GM12878 (cell line): ENCODE data around the gene KRTAP6-3. TPM values are rescaled to one million over a fixed set of nuclear protein-coding genes. Genes with fewer than 3 reads are reported as not detected.

Experiments
- ATAC-seq: fragments of 200-7000 bp; cut with Tn5 transposase; 3 replicates; pipeline ENCODE4 v1.9.1; 2020; ENCODE audit warnings: mild to moderate bottlenecking, moderate library complexity
- BruUV-seq: library from RNA; stranded (reverse); fragments of 400-500 nt; replicated peaks from 2 replicates; lab custom pipeline; 2021; lab: Mats Ljungman, UMichigan
- CTCF ChIA-PET: fragments of 300-600 bp; sonication (Branson Sonifier 250); formaldehyde crosslinking; extraction: SDS; loops from one replicate; lab custom pipeline; 2021; ENCODE audit warnings: inconsistent platforms; lab: Yijun Ruan, JAX
- POLR2A ChIA-PET: fragments of 350-600 bp; formaldehyde crosslinking; extraction: SDS; loops from one replicate; lab custom pipeline; 2021; ENCODE audit warnings: inconsistent platforms; lab: Charles Lee
- RAD21 ChIA-PET: fragments of 300-600 bp; sonication (Branson Sonifier 250); formaldehyde crosslinking; loops from one replicate; lab custom pipeline; 2023; ENCODE audit warnings: antibody characterized with exemption; ENCODE audit not compliant: unreplicated experiment; lab: Charles Lee
- SMC1A ChIA-PET: fragments of 300-600 bp; sonication (Branson Sonifier 250); formaldehyde crosslinking; loops from one replicate; lab custom pipeline; 2023; ENCODE audit not compliant: unreplicated experiment, uncharacterized antibody; lab: Charles Lee
- DNase-seq: peaks from one replicate; pipeline ENCODE4 v3.0.0-alpha.2; 2011; ENCODE audit warnings: low read depth, low spot score
- FAIRE-seq: peaks from 3 replicates; lab custom pipeline; 2011; peaks lifted over from hg19 to GRCh38; lab: Jason Lieb, UNC
- H2AFZ ChIP-seq: 2 replicates; pipeline ENCODE4 v1.6.0; 2011; ENCODE audit warnings: low read depth, low read length, control low read depth; ENCODE audit not compliant: control insufficient read depth
- H3K27ac ChIP-seq: 2 replicates; pipeline ENCODE4 v1.5.1; 2011; ENCODE audit warnings: control low read depth; ENCODE audit not compliant: control insufficient read depth, insufficient read depth
- H3K27me3 ChIP-seq, 2 experiments: replicated peaks in 1 of 2; 2 replicates each; pipeline versions ENCODE4 v1.6.0 to v1.6.1; 2011; ENCODE audit warnings: low read length in 1 of 2; ENCODE audit not compliant: control insufficient read depth in 2 of 2, insufficient read depth in 2 of 2
- H3K36me3 ChIP-seq, 2 experiments: 2 replicates each; pipeline ENCODE4 v1.5.1; 2011; ENCODE audit warnings: low read length in 1 of 2; ENCODE audit not compliant: control insufficient read depth in 2 of 2, insufficient read depth in 2 of 2
- H3K4me1 ChIP-seq: 2 replicates; pipeline ENCODE4 v1.6.1; 2011; ENCODE audit warnings: mild to moderate bottlenecking, low read length, moderate library complexity, mixed read lengths; ENCODE audit not compliant: control insufficient read depth, insufficient read depth
- H3K4me2 ChIP-seq: 2 replicates; pipeline ENCODE4 v1.6.0; 2011; ENCODE audit warnings: control low read depth; ENCODE audit not compliant: control insufficient read depth, insufficient read depth
- H3K4me3 ChIP-seq: fragments of 200-600 bp; sonication (generic); 2 replicates; pipeline ENCODE4 v1.5.1; 2016
- H3K79me2 ChIP-seq: 2 replicates; pipeline ENCODE4 v1.6.0; 2011; ENCODE audit warnings: low read length; ENCODE audit not compliant: control insufficient read depth, insufficient read depth
- H3K9ac ChIP-seq: 2 replicates; pipeline ENCODE4 v1.8.0; 2011; ENCODE audit warnings: low read length, control low read depth, mixed read lengths; ENCODE audit not compliant: control insufficient read depth, insufficient read depth
- H3K9me3 ChIP-seq: replicated peaks from 3 replicates; pipeline ENCODE4 v1.5.1; 2011; ENCODE audit warnings: mild to moderate bottlenecking, low read length; ENCODE audit not compliant: control insufficient read depth, insufficient read depth
- H4K20me1 ChIP-seq: 2 replicates; pipeline ENCODE4 v1.6.0; 2011; ENCODE audit not compliant: control insufficient read depth, insufficient read depth
- DPF2 ChIP-seq: fragments of 450-650 bp; IDR thresholded peaks from 2 replicates; pipeline ENCODE4 v1.6.1; 2017; ENCODE audit warnings: mild to moderate bottlenecking
- ETV6 ChIP-seq, 2 experiments: fragments of 450-650 bp in 1 of 2; IDR thresholded peaks in 1 of 2; conservative IDR thresholded peaks in 1 of 2; 2 replicates each; pipeline ENCODE4 v1.6.1; 2014; ENCODE audit warnings: antibody characterized with exemption in 1 of 2, borderline replicate concordance in 1 of 2, low read depth in 1 of 2, mild to moderate bottlenecking in 1 of 2, moderate library complexity in 1 of 2
- FOS ChIP-seq: IDR thresholded peaks from 3 replicates; pipeline ENCODE4 v1.6.1; 2011; ENCODE audit warnings: borderline replicate concordance; ENCODE audit not compliant: insufficient read length; ENCODE audit errors: extremely low read depth
- HDAC2 ChIP-seq: fragments of 200-600 bp; sonication (generic); IDR thresholded peaks from 2 replicates; pipeline ENCODE4 v1.6.1; 2017
- ZNF592 ChIP-seq: fragments of 450-650 bp; IDR thresholded peaks from 2 replicates; pipeline ENCODE4 v1.6.1; 2017; ENCODE audit warnings: mild to moderate bottlenecking, moderate library complexity
- WGBS: methylation state at CpG from one replicate; pipeline ENCODE4 v1.1.6; 2016; ENCODE audit warnings: low lambda C conversion rate; ENCODE audit not compliant: insufficient replicate concordance, insufficient coverage; ENCODE audit errors: missing lambda C conversion rate; 5-methylcytosine and 5-hydroxymethylcytosine counted together
- in situ Hi-C: fragments of 300-500 bp; cut with MboI; formaldehyde crosslinking; loops from 9 replicates; pipeline ENCODE4 v1.14.3; 2018; ENCODE audit warnings: mixed read lengths
- intact Hi-C: fragments of 100-400 bp; cut with micrococcal nuclease; formaldehyde crosslinking; loops from one replicate; pipeline ENCODE4 v1.14.2; 2022; ENCODE audit not compliant: unreplicated experiment
- polyA plus RNA-seq, 11 experiments: library from polyadenylated mRNA; depleted of rRNA in 4 of 11; unstranded in 6 of 11; stranded (reverse) in 5 of 11; fragments of >200 nt; fragmentation: Nextera tagmentation in 4 of 11; fragmentation: Illumina TruSeq in 1 of 11; extraction: Ambion mirVana in 4 of 11; extraction: Trizol in 1 of 11; gene quantifications; 1 replicate in 1 of 11; 2 replicates in 10 of 11; pipeline versions ENCODE4 v1.2.1 to v1.2.3, GENCODE V29; 2011 to 2016; ENCODE audit warnings: inconsistent platforms in 2 of 11, missing spikeins in 2 of 11, low read depth in 1 of 11
- total RNA-seq, 4 experiments: library from RNA; depleted of rRNA in 3 of 4; stranded (reverse); fragments of >200 nt in 3 of 4; fragmentation: Illumina TruSeq in 1 of 4; extraction: Trizol in 1 of 4; gene quantifications; 2 replicates each; pipeline versions ENCODE4 v1.2.1 to v1.2.3, GENCODE V29; 2013 to 2021
- TF ChIP-seq, protein P1 (sequence below): fragments of 450-650 bp; IDR thresholded peaks from 2 replicates; pipeline ENCODE4 v1.6.1; 2014; ENCODE audit warnings: mild to moderate bottlenecking
- TF ChIP-seq, protein P2 (sequence below): IDR thresholded peaks from 2 replicates; pipeline ENCODE4 v1.6.1; 2012; ENCODE audit warnings: mild to moderate bottlenecking, low read depth, low read length
- TF ChIP-seq, protein P3 (sequence below): fragments of 450-650 bp; formaldehyde crosslinking; IDR thresholded peaks from 2 replicates; pipeline ENCODE4 v1.5.0; 2022; ENCODE audit warnings: mild to moderate bottlenecking, missing genetic modification characterization

KRTAP6-3 gene
- total and polyA plus RNA-seq, 10 of the 15 experiments (the other 5 are each of a cell fraction or from before 2014, with no cell fraction given) = not detected

DNA sequence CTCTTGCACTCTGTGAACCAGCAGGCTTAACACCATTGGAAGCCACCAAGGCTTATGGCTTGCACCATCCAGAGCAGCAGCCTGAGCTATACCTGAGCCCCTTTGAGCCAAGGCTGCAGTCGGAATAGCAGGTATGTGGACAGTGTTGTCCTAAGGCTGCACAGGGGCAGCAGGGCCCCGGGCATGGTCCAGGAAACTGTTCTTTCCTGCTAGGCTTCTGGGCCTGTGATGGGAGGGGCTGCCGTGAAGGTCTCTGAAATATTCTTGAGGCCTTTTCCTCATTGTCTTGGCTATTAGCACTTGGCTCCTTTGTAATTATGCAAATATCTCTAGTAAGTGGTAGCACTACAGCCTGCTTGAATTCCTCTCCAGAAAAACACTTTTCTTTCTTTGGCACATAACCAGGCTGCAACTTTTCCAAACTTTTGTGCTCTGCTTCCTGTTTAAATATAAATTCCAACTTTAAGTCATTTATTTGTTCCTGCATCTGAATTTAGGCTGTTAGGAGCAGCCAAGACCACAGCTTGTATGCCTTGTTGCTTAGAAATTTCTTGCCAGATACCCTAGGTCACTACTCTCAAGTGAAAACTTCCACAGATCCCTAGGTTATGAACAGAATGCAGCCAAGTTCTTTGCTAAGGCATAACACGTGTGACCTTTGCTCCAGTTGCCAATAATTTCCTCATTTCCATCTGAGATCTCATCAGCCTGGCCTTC, 33.4 kb downstream of the KRTAP6-3 start:
- TF ChIP-seq FOS (no peak), ETV6 (conservative IDR thresholded peaks at IDR 0.05 in 1 of 2, IDR thresholded peaks at IDR 0.05 in 1 of 2; ENCODE audit: borderline replicate concordance in 1 of 2, low read depth in 1 of 2) (no peak), ZNF592 (no peak), DPF2 (no peak), HDAC2 (no peak)
- TF ChIP-seq, protein P1, sequence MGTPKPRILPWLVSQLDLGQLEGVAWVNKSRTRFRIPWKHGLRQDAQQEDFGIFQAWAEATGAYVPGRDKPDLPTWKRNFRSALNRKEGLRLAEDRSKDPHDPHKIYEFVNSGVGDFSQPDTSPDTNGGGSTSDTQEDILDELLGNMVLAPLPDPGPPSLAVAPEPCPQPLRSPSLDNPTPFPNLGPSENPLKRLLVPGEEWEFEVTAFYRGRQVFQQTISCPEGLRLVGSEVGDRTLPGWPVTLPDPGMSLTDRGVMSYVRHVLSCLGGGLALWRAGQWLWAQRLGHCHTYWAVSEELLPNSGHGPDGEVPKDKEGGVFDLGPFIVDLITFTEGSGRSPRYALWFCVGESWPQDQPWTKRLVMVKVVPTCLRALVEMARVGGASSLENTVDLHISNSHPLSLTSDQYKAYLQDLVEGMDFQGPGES = no peak
- TF ChIP-seq, protein P2, sequence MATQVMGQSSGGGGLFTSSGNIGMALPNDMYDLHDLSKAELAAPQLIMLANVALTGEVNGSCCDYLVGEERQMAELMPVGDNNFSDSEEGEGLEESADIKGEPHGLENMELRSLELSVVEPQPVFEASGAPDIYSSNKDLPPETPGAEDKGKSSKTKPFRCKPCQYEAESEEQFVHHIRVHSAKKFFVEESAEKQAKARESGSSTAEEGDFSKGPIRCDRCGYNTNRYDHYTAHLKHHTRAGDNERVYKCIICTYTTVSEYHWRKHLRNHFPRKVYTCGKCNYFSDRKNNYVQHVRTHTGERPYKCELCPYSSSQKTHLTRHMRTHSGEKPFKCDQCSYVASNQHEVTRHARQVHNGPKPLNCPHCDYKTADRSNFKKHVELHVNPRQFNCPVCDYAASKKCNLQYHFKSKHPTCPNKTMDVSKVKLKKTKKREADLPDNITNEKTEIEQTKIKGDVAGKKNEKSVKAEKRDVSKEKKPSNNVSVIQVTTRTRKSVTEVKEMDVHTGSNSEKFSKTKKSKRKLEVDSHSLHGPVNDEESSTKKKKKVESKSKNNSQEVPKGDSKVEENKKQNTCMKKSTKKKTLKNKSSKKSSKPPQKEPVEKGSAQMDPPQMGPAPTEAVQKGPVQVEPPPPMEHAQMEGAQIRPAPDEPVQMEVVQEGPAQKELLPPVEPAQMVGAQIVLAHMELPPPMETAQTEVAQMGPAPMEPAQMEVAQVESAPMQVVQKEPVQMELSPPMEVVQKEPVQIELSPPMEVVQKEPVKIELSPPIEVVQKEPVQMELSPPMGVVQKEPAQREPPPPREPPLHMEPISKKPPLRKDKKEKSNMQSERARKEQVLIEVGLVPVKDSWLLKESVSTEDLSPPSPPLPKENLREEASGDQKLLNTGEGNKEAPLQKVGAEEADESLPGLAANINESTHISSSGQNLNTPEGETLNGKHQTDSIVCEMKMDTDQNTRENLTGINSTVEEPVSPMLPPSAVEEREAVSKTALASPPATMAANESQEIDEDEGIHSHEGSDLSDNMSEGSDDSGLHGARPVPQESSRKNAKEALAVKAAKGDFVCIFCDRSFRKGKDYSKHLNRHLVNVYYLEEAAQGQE = no peak
- TF ChIP-seq, protein P3, sequence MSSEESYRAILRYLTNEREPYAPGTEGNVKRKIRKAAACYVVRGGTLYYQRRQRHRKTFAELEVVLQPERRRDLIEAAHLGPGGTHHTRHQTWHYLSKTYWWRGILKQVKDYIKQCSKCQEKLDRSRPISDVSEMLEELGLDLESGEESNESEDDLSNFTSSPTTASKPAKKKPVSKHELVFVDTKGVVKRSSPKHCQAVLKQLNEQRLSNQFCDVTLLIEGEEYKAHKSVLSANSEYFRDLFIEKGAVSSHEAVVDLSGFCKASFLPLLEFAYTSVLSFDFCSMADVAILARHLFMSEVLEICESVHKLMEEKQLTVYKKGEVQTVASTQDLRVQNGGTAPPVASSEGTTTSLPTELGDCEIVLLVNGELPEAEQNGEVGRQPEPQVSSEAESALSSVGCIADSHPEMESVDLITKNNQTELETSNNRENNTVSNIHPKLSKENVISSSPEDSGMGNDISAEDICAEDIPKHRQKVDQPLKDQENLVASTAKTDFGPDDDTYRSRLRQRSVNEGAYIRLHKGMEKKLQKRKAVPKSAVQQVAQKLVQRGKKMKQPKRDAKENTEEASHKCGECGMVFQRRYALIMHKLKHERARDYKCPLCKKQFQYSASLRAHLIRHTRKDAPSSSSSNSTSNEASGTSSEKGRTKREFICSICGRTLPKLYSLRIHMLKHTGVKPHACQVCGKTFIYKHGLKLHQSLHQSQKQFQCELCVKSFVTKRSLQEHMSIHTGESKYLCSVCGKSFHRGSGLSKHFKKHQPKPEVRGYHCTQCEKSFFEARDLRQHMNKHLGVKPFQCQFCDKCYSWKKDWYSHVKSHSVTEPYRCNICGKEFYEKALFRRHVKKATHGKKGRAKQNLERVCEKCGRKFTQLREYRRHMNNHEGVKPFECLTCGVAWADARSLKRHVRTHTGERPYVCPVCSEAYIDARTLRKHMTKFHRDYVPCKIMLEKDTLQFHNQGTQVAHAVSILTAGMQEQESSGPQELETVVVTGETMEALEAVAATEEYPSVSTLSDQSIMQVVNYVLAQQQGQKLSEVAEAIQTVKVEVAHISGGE (CRISPR knock-in tag) = no peak
- Histone ChIP-seq H3K4me1 (no peaks in the 10 kb centered on the region), H2AFZ (no peak overlapping the region), H3K9ac (no peak overlapping the region), H3K36me3 (no peaks in the 10 kb centered on the region), H3K27me3 (no peaks in the 10 kb centered on the region), H3K4me2 (no peak overlapping the region), H3K9me3 (no peaks in the 10 kb centered on the region; the same call in 2 of the 3 replicates), H3K27ac (no peak overlapping the region), H4K20me1 (no peaks in the 10 kb centered on the region), H3K4me3 (no peak overlapping the region), H3K79me2 (no peaks in the 10 kb centered on the region)
- SMC1A ChIA-PET = no interaction called here
- no TSS peak for BruUV-seq
- RAD21 ChIA-PET = no interaction called here
- POLR2A ChIA-PET = no interaction called here
- CTCF ChIA-PET = no interaction called here
- DNase-seq (no peak), ATAC-seq (no peak), FAIRE-seq (no peak)
- intact Hi-C loops (no loop called here), in situ Hi-C loops (no loop called here)
- 10% methylated on average over 4 of the region's 4 CpGs for WGBS
